OCI-LY7 (cell line): ENCODE results near the gene CNTN4. TPM values are rescaled to one million over a fixed set of nuclear protein-coding genes. Genes with fewer than 3 reads are reported as not detected.

Experiments
- BruUV-seq: library from RNA; stranded (reverse); fragments of 400-500 nt; replicated peaks from 2 replicates; lab custom pipeline; 2021; lab: Mats Ljungman, UMichigan
- CTCF ChIA-PET: fragments of 300-600 bp; sonication (Branson Sonifier 250); formaldehyde crosslinking; loops from one replicate; lab custom pipeline; 2022; ENCODE audit warnings: antibody characterized with exemption; ENCODE audit not compliant: unreplicated experiment; lab: Charles Lee
- POLR2A ChIA-PET: fragments of 300-600 bp; sonication (Branson Sonifier 250); formaldehyde crosslinking; loops from one replicate; lab custom pipeline; 2022; ENCODE audit warnings: antibody characterized with exemption; lab: Charles Lee
- DNase-seq: peaks from one replicate; pipeline ENCODE4 v3.0.0-alpha.2; 2015; ENCODE audit warnings: low spot score
- H2AFZ ChIP-seq: fragments of 200-600 bp; sonication (generic), shearing (Covaris generic); 2 replicates; pipeline ENCODE4 v1.6.1; 2014; ENCODE audit warnings: mild to moderate bottlenecking, antibody characterized with exemption, low read length, moderate library complexity
- H3K27ac ChIP-seq: fragments of 200-600 bp; sonication (generic); 2 replicates; pipeline ENCODE4 v1.5.1; 2014; ENCODE audit warnings: mixed run types, low read depth, mild to moderate bottlenecking, moderate library complexity, low read length, inconsistent platforms; ENCODE audit not compliant: poor library complexity, severe bottlenecking
- H3K36me3 ChIP-seq: fragments of 200-600 bp; sonication (generic); 2 replicates; pipeline ENCODE4 v1.6.1; 2014; ENCODE audit warnings: mild to moderate bottlenecking, antibody characterized with exemption, low read length, moderate library complexity, mixed read lengths; ENCODE audit not compliant: insufficient read depth
- H3K4me1 ChIP-seq: fragments of 200-600 bp; sonication (generic); 2 replicates; pipeline ENCODE4 v1.5.1; 2014; ENCODE audit warnings: mild to moderate bottlenecking, low read length; ENCODE audit not compliant: insufficient read depth, poor library complexity, severe bottlenecking
- H3K4me2 ChIP-seq: fragments of 200-600 bp; sonication (generic); 2 replicates; pipeline ENCODE4 v1.6.1; 2014; ENCODE audit warnings: mild to moderate bottlenecking, low read length
- H3K4me3 ChIP-seq: fragments of 200-600 bp; sonication (generic); 2 replicates; pipeline ENCODE4 v1.5.1; 2014; ENCODE audit warnings: mild to moderate bottlenecking, low read depth, low read length; ENCODE audit not compliant: poor library complexity, severe bottlenecking
- H3K79me2 ChIP-seq: fragments of 200-600 bp; sonication (generic); 2 replicates; pipeline ENCODE4 v1.6.1; 2016; ENCODE audit warnings: low read depth, mild to moderate bottlenecking, low read length, moderate library complexity, mixed read lengths; ENCODE audit not compliant: insufficient read depth
- H3K9me2 ChIP-seq: fragments of 200-600 bp; sonication (generic); 2 replicates; pipeline ENCODE4 v1.6.1; 2016; ENCODE audit warnings: mild to moderate bottlenecking, low read length, mixed read lengths; ENCODE audit not compliant: insufficient read depth
- H3K9me3 ChIP-seq: fragments of 200-600 bp; sonication (generic); 2 replicates; pipeline ENCODE4 v1.6.1; 2014; ENCODE audit warnings: mild to moderate bottlenecking, mixed run types, low read length, mixed read lengths
- H4K20me1 ChIP-seq: fragments of 200-600 bp; sonication (generic); 2 replicates; pipeline ENCODE4 v1.6.1; 2014; ENCODE audit warnings: mild to moderate bottlenecking, antibody characterized with exemption, low read length, moderate library complexity, mixed read lengths; ENCODE audit not compliant: insufficient read depth
- CTCF ChIP-seq: fragments of 200-600 bp; sonication (generic); conservative IDR thresholded peaks from 2 replicates; pipeline ENCODE4 v1.5.1; 2014; ENCODE audit warnings: mild to moderate bottlenecking, antibody characterized with exemption, low read length, moderate library complexity, mixed read lengths
- EZH2phosphoT487 ChIP-seq: fragments of 200-600 bp; sonication (generic); IDR thresholded peaks from 2 replicates; pipeline ENCODE4 v1.6.1; 2018; ENCODE audit warnings: low read depth, borderline replicate concordance, mild to moderate bottlenecking, mixed run types, antibody characterized with exemption, low read length, moderate library complexity, mixed read lengths
- intact Hi-C: fragments of 100-400 bp; cut with micrococcal nuclease; formaldehyde crosslinking; loops from one replicate; pipeline ENCODE4 v1.10.0; 2022; ENCODE audit not compliant: unreplicated experiment
- total RNA-seq, 2 experiments: library from RNA; depleted of rRNA in 1 of 2; stranded (reverse); fragments of >200 nt in 1 of 2; shearing (Covaris generic) in 1 of 2; gene quantifications; 2 replicates each; pipeline ENCODE4 v1.2.3, GENCODE V29; 2014 to 2022

CNTN4 gene
- total RNA-seq, 2 experiments from 2014 or later, result not detected

DNA sequence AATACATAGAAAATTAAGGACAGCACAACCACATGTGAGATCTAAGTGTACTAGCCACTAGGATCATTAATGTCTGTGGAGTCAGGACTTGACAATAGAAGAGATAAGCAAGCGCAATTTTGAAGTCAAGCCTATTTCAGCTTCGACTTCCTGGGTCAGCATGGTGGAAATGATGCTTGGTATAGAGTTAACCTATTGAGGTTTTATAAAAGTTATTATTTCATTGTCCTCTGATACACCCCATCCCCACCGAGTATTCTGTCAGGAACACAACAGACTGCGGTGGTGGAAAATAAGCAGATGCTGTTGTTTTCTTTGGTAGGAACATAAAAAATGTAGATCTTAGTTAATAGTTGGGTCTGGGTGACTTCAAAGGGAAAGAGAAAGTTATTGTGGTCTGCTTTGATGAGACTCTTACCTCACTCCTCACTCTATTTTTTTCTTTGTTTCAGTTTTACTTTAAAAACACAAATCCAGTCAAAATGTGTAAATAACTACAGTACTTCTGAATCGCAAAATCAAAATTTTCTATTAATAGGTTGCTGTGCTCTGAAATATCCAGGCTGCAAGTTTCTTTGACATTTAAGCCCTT lies 929.4 kb downstream of the CNTN4 start:
- Histone ChIP-seq H2AFZ (no peak overlapping the region), H3K9me3 (no peaks in the 10 kb centered on the region), H3K27ac (no peak overlapping the region), H3K79me2 (no peaks in the 10 kb centered on the region), H3K4me1 (no peaks in the 10 kb centered on the region), H3K36me3 (no peaks in the 10 kb centered on the region), H3K9me2 (no peaks in the 10 kb centered on the region), H3K4me2 (no peak overlapping the region), H4K20me1 (no peaks in the 10 kb centered on the region), H3K4me3 (no peak overlapping the region)
- no peak for TF ChIP-seq EZH2phosphoT487
- TF ChIP-seq CTCF, result no peak
- no TSS peak for BruUV-seq
- intact Hi-C loops, result no loop called here
- POLR2A ChIA-PET, result no interaction called here
- CTCF ChIA-PET, result interaction anchor here (0.5 kb wide), 1 partner anchor 57 kb away, joined by 4 read pairs; no protein-coding TSS in a partner anchor
- DNase-seq, result no peak

GRCh38 chr3:3031326-3031725 lies 932.7 kb downstream of the CNTN4 start:
- no peak overlapping the region for H3K27ac ChIP-seq
- ChIA-PET POLR2A (no interaction called here), CTCF (no interaction called here)

More at GRCh38 chr3:3031326-3031725, 932.7 kb downstream of the CNTN4 start:
- DNase-seq, result no peak
- no TSS peak for BruUV-seq
- H3K9me2 ChIP-seq, result no peaks in the 10 kb centered on the region
- no peaks in the 10 kb centered on the region for H3K79me2 ChIP-seq
- H4K20me1 ChIP-seq, result no peaks in the 10 kb centered on the region
- TF ChIP-seq EZH2phosphoT487, result no peak
- no peak for TF ChIP-seq CTCF
- intact Hi-C loops, result no loop called here
- no peak overlapping the region for H2AFZ ChIP-seq
- H3K36me3 ChIP-seq, result no peaks in the 10 kb centered on the region
- no peak overlapping the region for H3K4me2 ChIP-seq
- no peak overlapping the region for H3K4me3 ChIP-seq
- H3K4me1 ChIP-seq, result no peaks in the 10 kb centered on the region
- no peaks in the 10 kb centered on the region for H3K9me3 ChIP-seq
